ENCODE results near the gene SDF4. TPM values are rescaled to one million over a fixed set of nuclear protein-coding genes. Genes with fewer than 3 reads are reported as not detected.

SDF4 gene
- total and polyA plus RNA-seq, 2 of the 8 experiments (the other 6 are each of a cell fraction or from before 2014, with no cell fraction given): 45.5 to 75.6 TPM

GRCh38 chr1:1256956-1257871 lies 25.4 kb upstream of the SDF4 start (continued):
- TF ChIP-seq YY1 (IDR thresholded peaks at IDR 0.05; ENCODE audit: low read depth, low read length) (no peak), CHD7 (IDR thresholded peaks at IDR 0.05; ENCODE audit: insufficient replicate concordance, low read length) (no peak), CBX8 (IDR thresholded peaks at IDR 0.05; ENCODE audit: borderline replicate concordance, low read depth, low read length) (no peak), KDM1A (IDR thresholded peaks at IDR 0.05; ENCODE audit: borderline replicate concordance, low read length) (no peak), ATF3 (IDR thresholded peaks at IDR 0.05; ENCODE audit: insufficient read depth, low read depth, low read length) (no peak), RBBP5 (IDR thresholded peaks at IDR 0.05; ENCODE audit: borderline replicate concordance, low read depth, low read length) (no peak), EP300 (IDR thresholded peaks at IDR 0.05; ENCODE audit: borderline replicate concordance in 1 of 2, low read depth in 2 of 2, low read length in 2 of 2) (no peak)

Measured in H1 (cell line).